Measurements from ENCODE around the gene WDR11. TPM values are rescaled to one million over a fixed set of nuclear protein-coding genes. Genes with fewer than 3 reads are reported as not detected.

WDR11 gene
- total and polyA plus RNA-seq, 4 donors = 24.1 to 109 (median 34.5) TPM

- no peaks in the 10 kb centered on the region for H3K36me3 ChIP-seq (ENCODE audit: control insufficient read depth in 4 of 4, insufficient read depth in 4 of 4, low read length in 4 of 4)
- no peak for ATAC-seq (ENCODE audit: insufficient read depth, low FRiP score)
Observed at GRCh38 chr10:120810298-120810697, 40.9 kb upstream of the WDR11 start.

GRCh38 chr10:120813085-120813484, 38.1 kb upstream of the WDR11 start:
- DNase-seq = peak; percentile 42 to 78 (median 45)
- 57 to 84% methylated on average over 6 of the region's 6 CpGs for WGBS, 2 donors
- H3K36me3 ChIP-seq (ENCODE audit: control insufficient read depth in 4 of 4, insufficient read depth in 4 of 4, low read length in 4 of 4) = no peaks in the 10 kb centered on the region
- H3K27me3 ChIP-seq (ENCODE audit: control insufficient read depth in 3 of 3, insufficient read depth in 3 of 3, low read length in 2 of 3) = no peaks in the 10 kb centered on the region
- H3K9me3 ChIP-seq (ENCODE audit: control insufficient read depth in 4 of 4, insufficient read depth in 3 of 4, low read length in 3 of 4) = no peaks in the 10 kb centered on the region
- ATAC-seq (ENCODE audit: insufficient read depth, low FRiP score) = no peak
- H3K27ac ChIP-seq (ENCODE audit: low read depth in 1 of 2, low read length in 1 of 2) = no peak overlapping the region
- H3K9ac ChIP-seq (ENCODE audit: insufficient read depth in 1 of 2, low read length in 2 of 2) = no peak overlapping the region
- no peak for TF ChIP-seq CTCF (IDR thresholded peaks at IDR 0.05; ENCODE audit: control extremely low read depth, extremely low read depth)
- H3K4me3 ChIP-seq = no peak overlapping the region
- H3K4me1 ChIP-seq (ENCODE audit: control insufficient read depth in 5 of 5, insufficient read depth in 5 of 5, low read length in 5 of 5) = no peaks in the 10 kb centered on the region

More at GRCh38 chr10:120810298-120810697, 40.9 kb upstream of the WDR11 start:
- Histone ChIP-seq H3K27me3 (ENCODE audit: control insufficient read depth in 3 of 3, insufficient read depth in 3 of 3, low read length in 2 of 3) (no peaks in the 10 kb centered on the region), H3K9ac (ENCODE audit: insufficient read depth in 1 of 2, low read length in 2 of 2) (no peak overlapping the region), H3K4me3 (no peak overlapping the region), H3K27ac (ENCODE audit: low read depth in 1 of 2, low read length in 1 of 2) (no peak overlapping the region), H3K9me3 (ENCODE audit: control insufficient read depth in 4 of 4, insufficient read depth in 3 of 4, low read length in 3 of 4) (no peaks in the 10 kb centered on the region), H3K4me1 (ENCODE audit: control insufficient read depth in 5 of 5, insufficient read depth in 5 of 5, low read length in 5 of 5) (no peaks in the 10 kb centered on the region)
- WGBS, 2 donors = 16 to 23% methylated on average over 2 of the region's 2 CpGs
- no peak for TF ChIP-seq CTCF (IDR thresholded peaks at IDR 0.05; ENCODE audit: control extremely low read depth, extremely low read depth)
- DNase-seq = no peak

- no peaks in the 10 kb centered on the region for H3K9me3 ChIP-seq (ENCODE audit: control insufficient read depth in 4 of 4, insufficient read depth in 3 of 4, low read length in 3 of 4)
- no peak overlapping the region for H3K9ac ChIP-seq (ENCODE audit: insufficient read depth in 1 of 2, low read length in 2 of 2)
- no peak overlapping the region for H3K4me3 ChIP-seq
- no peaks in the 10 kb centered on the region for H3K36me3 ChIP-seq (ENCODE audit: control insufficient read depth in 4 of 4, insufficient read depth in 4 of 4, low read length in 4 of 4)
- WGBS, 2 donors = 87 to 94% methylated on average over 4 of the region's 4 CpGs
- no peak for TF ChIP-seq CTCF (IDR thresholded peaks at IDR 0.05; ENCODE audit: control extremely low read depth, extremely low read depth)
- H3K27me3 ChIP-seq (ENCODE audit: control insufficient read depth in 3 of 3, insufficient read depth in 3 of 3, low read length in 2 of 3) = no peaks in the 10 kb centered on the region
- H3K4me1 ChIP-seq (ENCODE audit: control insufficient read depth in 5 of 5, insufficient read depth in 5 of 5, low read length in 5 of 5) = no peaks in the 10 kb centered on the region
- no peak overlapping the region for H3K27ac ChIP-seq (ENCODE audit: low read depth in 1 of 2, low read length in 1 of 2)
- DNase-seq (no peak), ATAC-seq (ENCODE audit: insufficient read depth, low FRiP score) (no peak)
Observed at GRCh38 chr10:120818301-120818700, 32.9 kb upstream of the WDR11 start.

- no peaks in the 10 kb centered on the region for H3K9me3 ChIP-seq (ENCODE audit: control insufficient read depth in 4 of 4, insufficient read depth in 3 of 4, low read length in 3 of 4)
- no peak overlapping the region for H3K4me3 ChIP-seq
- ATAC-seq (ENCODE audit: insufficient read depth, low FRiP score) = no peak
- no peak overlapping the region for H3K9ac ChIP-seq (ENCODE audit: insufficient read depth in 1 of 2, low read length in 2 of 2)
- DNase-seq = no peak
- H3K36me3 ChIP-seq (ENCODE audit: control insufficient read depth in 4 of 4, insufficient read depth in 4 of 4, low read length in 4 of 4) = no peaks in the 10 kb centered on the region
- H3K27me3 ChIP-seq (ENCODE audit: control insufficient read depth in 3 of 3, insufficient read depth in 3 of 3, low read length in 2 of 3) = no peaks in the 10 kb centered on the region
- H3K4me1 ChIP-seq (ENCODE audit: control insufficient read depth in 5 of 5, insufficient read depth in 5 of 5, low read length in 5 of 5) = no peaks in the 10 kb centered on the region
- no peak for TF ChIP-seq CTCF (IDR thresholded peaks at IDR 0.05; ENCODE audit: control extremely low read depth, extremely low read depth)
- WGBS, 2 donors = 87 to 93% methylated on average over 6 of the region's 6 CpGs
- H3K27ac ChIP-seq (ENCODE audit: low read depth in 1 of 2, low read length in 1 of 2) = no peak overlapping the region
Observed at GRCh38 chr10:120819366-120819765, 31.8 kb upstream of the WDR11 start.

Measured in lung (tissue), 12 donors.